HG03439 (cell line): Measurements from ENCODE around the gene SYN1.

Experiments used
- ATAC-seq: cut with Tn5 transposase; IDR thresholded peaks from one replicate; pipeline ENCODE4 v1.9.1; 2021; ENCODE audit warnings: mild to moderate bottlenecking, moderate library complexity; ENCODE audit not compliant: unreplicated experiment

Gene SYN1

GRCh38 chrX:47540754-47541538 is 78.7 kb downstream of the SYN1 start:
- no peak for ATAC-seq

- no peak for ATAC-seq
Measured at GRCh38 chrX:47539860-47540259, 79.8 kb downstream of the SYN1 start.

- no peak for ATAC-seq
Measured at GRCh38 chrX:47530049-47530448, 89.6 kb downstream of the SYN1 start.

- no peak for ATAC-seq
Measured at GRCh38 chrX:47529548-47529947, 90.1 kb downstream of the SYN1 start.

GRCh38 chrX:47523713-47524166 is 95.9 kb downstream of the SYN1 start:
- ATAC-seq, result peak; percentile 29

- ATAC-seq, result peak; percentile 94
Measured at GRCh38 chrX:47523297-47523696, 96.4 kb downstream of the SYN1 start.
